Measurements from ENCODE around the gene GABBR2. TPM values are rescaled to one million over a fixed set of nuclear protein-coding genes. Genes with fewer than 3 reads are reported as not detected.

Gene GABBR2
- total RNA-seq, 2 donors from 2014 or later = 0.41 TPM; not detected in 1

DNA sequence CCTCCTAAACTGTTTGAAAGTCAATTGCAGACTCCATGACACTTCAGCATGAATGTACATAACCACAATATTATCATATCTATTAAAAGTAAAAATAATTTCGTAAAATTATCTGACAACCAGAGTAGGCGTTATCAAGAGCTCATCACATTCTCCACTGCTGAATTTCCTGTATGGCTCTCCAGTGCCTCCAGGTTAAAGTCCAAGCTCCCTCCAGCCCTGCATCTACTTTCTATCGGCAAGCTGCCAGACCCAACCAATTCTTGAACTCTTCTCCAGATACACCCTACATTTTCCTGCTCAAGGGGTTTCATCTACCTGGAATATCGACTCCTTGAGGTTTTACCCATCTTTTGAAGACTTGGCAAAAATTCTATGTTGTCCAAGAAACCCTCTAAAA is 378.8 kb downstream of the GABBR2 start:
- intact Hi-C loops (cut with DNase I) = no loop called here
- ATAC-seq (no peak), DNase-seq (no peak)

DNA sequence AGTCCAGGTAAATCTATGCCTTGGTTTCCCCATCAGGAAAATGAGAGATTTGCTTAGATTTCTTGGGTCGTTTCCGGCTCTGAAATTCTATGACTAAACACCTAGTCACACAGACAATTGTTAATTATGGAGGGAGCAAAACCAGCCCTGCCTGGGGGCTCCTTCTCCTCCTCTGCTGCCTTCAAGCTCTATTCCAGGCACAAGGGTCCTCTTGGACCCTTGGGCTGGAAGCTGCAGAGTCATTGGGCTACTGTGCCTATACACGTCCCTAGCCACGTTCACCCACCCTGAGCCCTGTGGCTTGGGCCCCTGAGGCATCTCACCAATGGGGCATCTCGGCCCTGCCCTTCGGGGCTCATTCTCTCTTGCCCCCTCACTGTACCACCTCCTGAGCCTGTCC is 379.5 kb downstream of the GABBR2 start:
- intact Hi-C loops (cut with DNase I) = no loop called here
- ATAC-seq (no peak), DNase-seq (no peak)

DNA sequence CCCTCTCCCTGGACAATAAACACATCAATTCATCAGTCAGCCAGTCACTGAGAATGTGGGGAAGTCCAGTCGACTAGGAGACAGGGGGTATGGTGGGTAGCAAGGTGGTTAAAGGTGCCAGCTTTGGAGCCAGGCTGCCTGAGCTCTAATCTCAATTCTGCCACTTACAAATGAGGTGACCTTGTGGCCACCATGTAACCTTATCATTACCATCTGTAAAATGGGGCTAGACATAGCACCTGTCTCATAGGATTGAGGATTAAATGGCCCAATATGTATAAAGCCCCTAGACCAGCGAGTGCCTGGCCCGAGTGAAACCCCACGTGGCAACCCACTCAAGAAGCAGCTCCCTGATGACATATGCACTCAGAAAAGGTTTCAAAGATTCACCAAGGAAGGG is 380.0 kb downstream of the GABBR2 start:
- ATAC-seq (no peak), DNase-seq (no peak)
- intact Hi-C loops (cut with DNase I) = no loop called here

DNA sequence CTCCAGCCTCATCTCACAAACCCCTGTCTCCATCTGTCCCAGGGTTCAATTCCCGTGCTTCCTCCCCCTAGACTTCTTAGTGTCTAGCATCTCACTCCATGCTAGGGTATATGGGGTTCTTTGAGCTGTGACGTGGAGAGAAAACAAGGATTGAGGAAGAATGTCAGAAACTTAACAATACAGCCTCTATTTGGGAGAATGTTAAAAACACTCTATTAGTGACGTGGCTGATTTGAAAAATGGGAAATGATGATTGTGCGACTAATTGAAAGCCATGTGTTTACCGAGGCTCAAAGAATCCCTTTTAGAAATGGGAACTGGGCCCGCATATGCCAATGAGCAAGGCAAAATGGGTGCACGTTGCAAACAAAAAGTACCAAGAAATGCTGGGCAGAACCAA is 380.6 kb downstream of the GABBR2 start:
- ATAC-seq = no peak
- no peak for DNase-seq
- intact Hi-C loops (cut with DNase I) = no loop called here

DNA sequence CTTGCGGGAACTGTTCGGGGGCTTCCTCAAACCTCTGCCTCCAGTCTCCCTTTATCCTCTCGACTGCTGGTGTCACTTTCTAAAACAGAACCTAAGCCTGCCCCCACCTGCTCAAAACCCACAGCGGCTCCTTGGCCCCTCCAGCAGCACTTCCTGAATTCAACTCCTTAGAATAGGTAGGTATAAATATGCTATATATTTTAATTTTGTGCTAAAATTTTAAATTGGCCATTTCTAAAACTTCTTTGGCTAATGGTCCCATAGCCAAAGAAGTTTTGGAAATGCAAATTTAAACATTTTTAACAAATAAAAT is 381.5 kb downstream of the GABBR2 start:
- intact Hi-C loops (cut with DNase I) = no loop called here
- ATAC-seq (no peak), DNase-seq (no peak)

DNA sequence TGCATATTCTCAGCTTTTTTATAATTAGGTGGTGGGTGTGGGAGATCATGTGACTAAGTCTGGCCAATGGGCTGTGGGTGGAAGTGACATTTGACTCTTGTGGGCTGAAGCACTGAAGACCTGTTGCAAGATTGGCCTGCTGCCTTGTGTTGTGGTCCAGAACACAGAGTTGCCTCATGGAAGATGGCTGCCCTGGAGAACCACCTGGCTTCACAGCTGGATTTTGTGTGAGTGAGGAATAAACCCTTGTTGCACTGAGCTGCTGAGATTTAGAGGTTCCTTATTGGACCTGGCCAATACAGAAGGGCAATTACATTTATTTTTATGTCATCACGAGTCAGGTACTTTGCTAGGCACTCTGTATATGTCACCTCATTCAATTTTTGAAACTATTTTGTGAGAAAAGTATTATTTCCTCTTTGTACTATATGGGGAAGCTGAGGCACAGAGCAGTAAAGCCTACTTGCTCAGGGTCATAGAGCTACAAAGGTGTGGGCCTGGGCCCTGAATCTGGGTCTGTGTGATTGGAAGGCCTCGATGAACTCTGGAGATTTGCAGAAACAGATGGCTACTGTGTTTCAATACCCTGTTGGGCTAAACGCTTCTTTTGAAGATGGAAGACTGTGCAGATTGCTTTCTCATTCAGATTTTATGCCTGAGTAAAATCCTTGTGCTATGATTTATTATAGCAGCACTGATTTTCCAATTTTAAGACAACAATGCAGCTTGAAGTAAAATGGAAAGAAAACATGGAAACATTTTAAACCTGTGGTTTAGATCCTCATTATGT is 382.1 kb downstream of the GABBR2 start:
- intact Hi-C loops (cut with DNase I) = no loop called here
- ATAC-seq (no peak), DNase-seq (no peak)

DNA sequence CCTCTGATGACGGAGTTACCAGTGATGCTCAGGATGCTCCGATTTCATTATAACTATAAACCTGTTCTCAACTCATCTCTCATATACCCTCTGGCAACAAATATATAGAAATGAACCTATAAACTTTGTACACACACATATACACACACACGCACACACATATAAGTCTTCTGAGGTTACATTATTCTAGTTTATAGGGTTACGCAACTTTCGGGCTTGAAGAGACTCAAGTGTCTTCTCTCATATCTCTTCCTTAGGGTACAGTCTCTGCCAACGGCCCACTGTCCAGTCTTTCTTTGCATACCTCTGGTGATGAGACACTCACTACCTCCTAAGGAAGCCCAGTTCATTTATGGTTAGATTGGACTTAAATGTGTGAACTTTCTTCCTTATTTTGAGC is 383.9 kb downstream of the GABBR2 start:
- intact Hi-C loops (cut with DNase I) = no loop called here
- ATAC-seq (no peak), DNase-seq (no peak)

DNA sequence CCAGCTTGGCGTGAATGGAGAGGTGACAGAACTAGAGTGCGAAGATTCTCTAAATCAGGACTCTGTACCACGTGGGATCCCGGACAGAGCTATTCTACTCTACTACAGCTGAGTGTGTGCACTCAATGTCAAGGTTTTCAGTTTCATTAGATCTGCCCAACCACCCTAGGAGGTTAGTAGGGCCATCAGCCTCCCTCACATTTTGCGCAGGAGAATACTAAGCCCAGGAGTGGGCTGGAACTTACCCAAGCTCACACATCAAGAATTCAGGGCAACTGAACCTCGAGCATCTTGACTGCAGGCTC is 385.0 kb downstream of the GABBR2 start:
- ATAC-seq = peak in 1 of 2 donors; percentile 19
- intact Hi-C loops (cut with DNase I) = no loop called here
- DNase-seq = no peak

DNA sequence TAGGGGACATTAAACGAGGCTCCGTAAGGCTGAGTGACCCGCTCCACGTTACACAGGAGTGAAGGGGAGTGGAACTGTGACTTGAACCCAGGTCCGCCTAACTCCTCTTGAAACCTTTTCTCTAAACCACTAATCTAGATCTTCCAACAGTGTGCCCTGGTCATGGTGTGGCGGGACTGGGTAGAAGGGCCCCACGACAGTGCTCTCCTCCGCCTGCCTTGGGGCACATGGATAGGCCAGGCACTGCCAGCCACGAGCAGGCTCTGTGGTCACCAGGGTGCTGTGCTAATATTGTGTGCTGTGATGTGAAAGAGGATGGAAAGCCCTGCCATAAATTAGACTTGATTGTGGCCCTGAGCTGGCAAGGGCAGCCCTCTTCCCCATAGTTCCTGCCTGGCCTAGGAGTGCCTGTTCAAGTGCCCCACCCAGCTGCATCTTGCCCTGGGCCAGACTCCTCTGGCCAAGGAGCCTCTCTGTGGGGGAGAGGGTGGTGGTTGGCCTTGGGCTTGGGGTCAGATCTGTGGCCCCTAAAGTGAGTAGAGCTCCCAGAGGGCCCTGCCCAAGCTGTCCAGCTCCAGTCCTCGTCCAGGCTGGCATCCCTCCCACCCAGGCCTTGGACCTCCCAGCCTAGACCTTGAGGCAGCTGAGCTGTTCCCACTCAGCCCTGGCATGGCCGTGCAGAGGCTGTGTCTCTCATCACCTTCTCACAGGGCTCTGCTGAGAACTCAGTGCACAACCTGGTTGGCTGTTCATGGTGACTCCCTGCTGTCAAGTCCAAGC is 385.5 kb downstream of the GABBR2 start:
- intact Hi-C loops (cut with DNase I) = no loop called here
- DNase-seq (no peak), ATAC-seq (peak; percentile 19 to 41)

DNA sequence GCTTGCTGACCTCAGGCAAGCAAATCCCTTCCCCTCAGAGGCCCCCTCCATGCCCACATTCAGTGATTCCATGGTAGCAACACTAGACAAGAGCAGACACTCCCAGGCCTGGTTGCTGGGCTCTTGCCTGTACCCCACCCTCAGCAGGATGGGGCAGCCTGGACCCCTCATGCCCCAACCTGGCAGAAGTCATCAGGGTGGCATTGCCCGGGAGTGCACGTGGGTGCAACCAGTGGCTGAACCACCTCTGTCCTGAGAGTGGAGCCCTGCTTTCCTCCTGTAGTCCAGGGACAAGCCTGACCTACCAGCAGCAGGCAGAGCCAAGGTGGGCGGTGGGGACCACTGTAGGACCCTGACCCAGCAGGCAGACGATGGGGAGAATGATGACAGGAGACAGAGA is 387.5 kb downstream of the GABBR2 start:
- no peak for DNase-seq
- intact Hi-C loops (cut with DNase I) = no loop called here
- ATAC-seq = no peak

DNA sequence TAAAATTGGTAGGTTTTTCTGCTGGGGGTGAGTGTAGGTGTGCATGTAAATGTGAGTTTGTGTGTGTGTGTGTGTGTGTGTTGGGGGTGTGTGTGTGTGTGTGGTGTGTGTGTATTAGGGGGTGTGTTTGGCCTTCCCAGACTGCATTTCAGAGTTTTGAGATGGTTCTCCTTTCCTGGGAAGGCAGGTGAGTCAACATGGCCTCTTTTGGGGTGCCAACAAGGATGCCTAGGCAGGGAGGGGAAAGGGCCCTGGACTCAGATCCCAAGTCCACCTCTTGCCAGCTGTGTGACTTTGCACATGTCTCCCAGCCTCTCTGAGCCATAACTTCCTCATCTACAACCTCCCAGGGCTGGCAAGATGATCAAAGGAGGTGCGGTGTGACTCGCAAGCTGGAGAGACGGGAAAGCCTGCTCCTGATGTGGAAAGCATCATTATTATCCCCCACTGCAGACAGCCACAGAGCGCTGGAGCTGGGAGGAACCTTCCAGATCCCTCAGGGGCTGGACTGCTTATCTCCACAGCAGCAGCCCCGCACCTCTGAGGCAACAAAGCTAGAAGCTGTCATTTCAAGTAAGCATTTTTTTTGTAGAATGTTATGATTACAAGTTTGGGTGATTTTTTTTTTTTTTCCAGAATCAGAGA is 389.8 kb downstream of the GABBR2 start:
- intact Hi-C loops (cut with DNase I) = loop anchor here (5.0 kb wide), 2 partner anchors 388 to 458 kb away; partner anchors contain the start of gene GABBR2 (in 1 of the 2)
- DNase-seq (no peak), ATAC-seq (no peak)

DNA sequence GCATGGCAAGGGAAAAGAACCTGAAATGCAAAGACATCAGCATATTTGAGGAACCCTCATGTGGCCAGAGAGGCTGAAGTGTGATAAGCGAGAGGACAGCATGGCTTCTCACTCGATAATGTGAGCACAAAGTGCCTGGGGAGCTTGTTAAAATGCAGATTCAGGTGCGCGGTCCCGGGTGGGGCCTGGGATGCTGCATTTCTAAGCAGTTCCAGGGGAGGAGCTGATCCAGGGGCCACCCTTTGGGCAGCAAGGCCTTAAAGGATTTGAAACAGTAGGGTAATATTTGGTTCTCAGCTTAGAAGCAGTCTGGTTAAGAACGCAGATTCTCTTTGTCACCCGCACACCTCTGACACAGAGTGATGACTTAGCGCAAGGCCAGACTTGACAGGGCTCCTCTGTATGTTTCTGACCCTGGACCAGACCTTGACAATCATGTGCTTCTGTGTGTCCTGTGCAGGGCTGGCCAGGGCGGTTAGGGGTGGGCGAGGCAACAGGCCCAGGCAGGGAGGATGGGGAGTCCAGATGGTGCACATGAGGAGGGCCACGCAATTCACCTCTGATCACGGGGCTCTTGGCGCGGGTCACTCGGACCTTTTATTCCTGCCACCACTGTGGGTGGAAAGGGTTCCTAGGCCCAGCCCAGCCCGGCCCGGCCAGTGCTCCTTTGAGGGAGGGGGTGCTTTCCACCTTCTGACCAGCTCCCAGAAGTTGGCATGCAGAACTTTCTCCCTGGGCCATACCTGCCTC is 390.5 kb downstream of the GABBR2 start:
- ATAC-seq (no peak), DNase-seq (no peak)
- intact Hi-C loops (cut with DNase I) = loop anchor here (5.0 kb wide), 2 partner anchors 389 to 459 kb away; partner anchors contain the start of gene GABBR2 (in 1 of the 2)

DNA sequence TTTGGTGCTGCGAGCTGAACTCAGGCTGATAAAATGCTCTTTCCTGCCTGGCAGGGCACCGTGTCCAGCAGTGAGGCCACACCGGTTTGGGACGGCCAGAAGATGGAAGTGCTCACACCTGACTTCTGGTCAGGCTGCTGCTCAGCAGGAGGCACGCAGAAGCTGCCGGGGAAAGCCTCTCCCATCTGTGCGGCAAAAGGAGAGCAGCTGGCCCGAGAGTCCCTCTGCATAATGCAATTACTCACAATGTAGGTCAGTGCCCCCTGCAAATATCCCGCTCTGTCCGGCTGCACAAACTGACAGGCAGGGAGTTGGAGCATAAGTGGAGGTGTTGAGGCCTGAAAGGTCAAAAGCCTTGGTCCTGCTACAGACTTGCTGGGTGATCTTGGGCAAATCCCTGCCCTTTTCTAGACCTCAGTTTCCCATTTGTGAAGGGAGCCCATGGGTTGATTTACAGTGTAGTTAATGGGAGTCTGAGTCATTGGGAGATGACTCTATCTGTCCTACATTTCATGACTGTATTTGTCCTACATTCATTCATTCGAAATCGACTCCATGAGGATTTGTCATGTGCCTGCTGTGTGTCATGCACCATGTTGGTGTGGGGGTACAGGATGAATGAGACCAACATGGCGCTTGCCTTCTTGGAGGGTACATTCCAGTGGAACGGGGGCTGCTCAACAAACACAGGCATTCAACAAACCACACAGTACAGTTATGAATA is 391.4 kb downstream of the GABBR2 start:
- ATAC-seq (no peak), DNase-seq (no peak)
- intact Hi-C loops (cut with DNase I) = loop anchor here (5.0 kb wide), 2 partner anchors 390 to 460 kb away; partner anchors contain the start of gene GABBR2 (in 1 of the 2)

DNA sequence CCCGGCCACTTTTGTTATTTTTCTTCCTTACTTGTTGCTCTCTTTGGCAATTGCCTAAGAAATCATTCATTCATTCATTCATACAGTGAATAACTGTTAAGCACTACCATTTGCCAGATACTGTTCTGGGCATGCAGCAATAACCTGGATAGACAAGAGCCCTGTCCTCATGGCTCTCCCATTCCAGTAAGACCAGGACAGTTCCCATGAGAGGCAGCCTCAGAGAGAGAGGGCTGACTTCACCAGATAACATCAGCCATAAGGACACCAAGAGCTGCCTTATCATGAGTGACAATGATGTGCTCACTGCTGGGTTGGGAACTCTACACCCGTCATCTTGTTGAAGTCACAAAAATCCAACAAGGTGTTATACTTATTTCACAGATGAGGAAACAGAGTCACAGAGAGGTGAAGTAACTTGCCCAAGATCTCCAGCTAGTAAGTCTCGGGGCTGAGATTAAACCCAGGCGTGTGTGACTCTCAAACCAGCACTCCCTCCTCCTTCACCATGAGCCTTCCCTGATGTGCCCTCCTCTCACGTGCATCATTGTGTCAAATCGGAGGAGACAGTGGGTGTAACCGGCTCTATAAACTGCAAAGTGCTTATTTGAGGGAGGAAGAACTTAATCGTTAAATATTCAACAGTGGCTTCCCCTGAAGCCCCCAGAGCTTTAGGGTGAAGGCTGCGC is 392.1 kb downstream of the GABBR2 start:
- no peak for ATAC-seq
- DNase-seq = no peak
- intact Hi-C loops (cut with DNase I) = loop anchor here (5.0 kb wide), 2 partner anchors 391 to 461 kb away; partner anchors contain the start of gene GABBR2 (in 1 of the 2)

DNA sequence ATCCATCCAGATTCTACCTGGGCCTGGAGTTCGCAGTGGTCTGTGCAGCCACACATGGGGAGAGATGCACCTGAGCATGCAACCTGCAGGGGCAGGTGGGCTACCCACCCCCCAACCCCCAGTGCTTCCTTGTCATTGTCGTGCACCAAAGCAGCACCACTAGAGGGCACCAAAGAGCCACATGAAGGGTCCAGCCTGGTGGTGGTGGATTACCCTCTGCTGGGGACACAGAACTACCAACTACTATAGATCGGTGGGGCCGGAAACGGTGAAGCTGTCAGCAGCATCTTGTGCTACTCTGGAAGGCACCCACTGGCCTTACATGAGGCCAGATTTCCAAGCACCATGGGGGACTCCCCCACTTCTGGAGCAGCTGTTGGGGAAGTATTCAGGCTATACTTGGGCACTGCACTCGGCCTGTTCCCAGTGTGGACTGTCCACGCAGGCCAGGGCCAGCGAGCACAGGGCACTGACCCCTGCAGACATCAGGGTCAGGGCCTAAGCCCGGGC is 393.1 kb downstream of the GABBR2 start:
- intact Hi-C loops (cut with DNase I) = loop anchor here (2.0 to 5.0 kb wide), 3 partner anchors 392 to 462 kb away; partner anchors contain the start of gene GABBR2 (in 1 of the 2)
- ATAC-seq (peak; percentile 92 to 93), DNase-seq (peak; percentile 82)

DNA sequence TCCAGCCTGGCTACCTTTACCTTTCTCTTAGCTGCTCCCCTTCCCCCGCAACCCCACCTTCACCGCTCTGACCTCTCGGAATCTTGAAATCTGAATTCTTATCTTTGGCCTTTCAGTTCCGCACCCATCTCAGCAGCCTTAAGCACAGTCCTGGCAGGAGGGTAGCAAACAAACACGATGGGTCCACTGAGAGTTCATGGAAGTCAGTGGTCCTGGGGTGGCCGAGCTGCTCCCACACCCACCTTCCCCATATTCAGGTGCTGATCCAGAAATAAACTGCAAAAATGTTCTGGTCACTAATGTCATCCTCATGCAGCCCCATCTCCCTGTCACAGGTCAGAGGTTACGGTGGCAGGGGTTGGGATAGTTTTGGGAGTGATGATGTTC is 393.7 kb downstream of the GABBR2 start:
- ATAC-seq = no peak
- DNase-seq = no peak
- intact Hi-C loops (cut with DNase I) = loop anchor here (2.0 to 5.0 kb wide), 3 partner anchors 392 to 462 kb away; partner anchors contain the start of gene GABBR2 (in 1 of the 2)

DNA sequence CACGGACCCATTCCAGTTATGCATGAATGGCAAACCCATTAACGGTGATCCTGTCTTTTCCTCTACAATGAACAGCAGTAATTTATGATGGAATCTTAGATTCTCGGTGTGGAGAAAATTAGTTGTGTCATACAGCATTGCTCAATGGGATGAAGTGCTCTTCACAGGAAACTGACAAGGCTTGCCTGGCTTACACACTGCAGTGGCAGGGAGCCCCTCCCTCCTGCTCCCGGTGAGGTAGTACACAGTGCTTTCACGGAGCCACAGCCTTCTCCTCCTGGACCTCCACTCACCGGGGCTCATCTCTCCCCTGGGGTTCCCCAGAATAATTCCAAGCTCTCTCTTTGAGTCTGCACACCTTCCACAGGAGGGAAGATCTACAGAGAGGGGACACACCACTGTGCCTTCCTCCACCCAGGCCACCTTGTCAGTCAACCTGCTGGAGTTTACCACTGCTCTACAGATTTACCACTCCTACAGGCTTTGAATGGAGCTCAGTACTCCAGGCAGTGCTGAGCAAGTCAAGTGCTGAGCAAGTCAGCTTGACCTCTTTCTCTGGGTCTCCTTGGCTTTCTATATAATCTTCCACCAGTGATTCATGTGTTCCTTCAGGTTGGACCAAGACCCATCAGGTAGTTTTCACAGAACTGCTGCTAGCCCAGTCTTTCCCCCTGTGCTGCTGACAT is 394.2 kb downstream of the GABBR2 start:
- ATAC-seq (no peak), DNase-seq (no peak)
- intact Hi-C loops (cut with DNase I) = loop anchor here (2.0 to 5.0 kb wide), 3 partner anchors 393 to 463 kb away; partner anchors contain the start of gene GABBR2 (in 1 of the 2)

Measured in left cardiac atrium (tissue), 4 donors.